Right ventricle myocardium inferior (tissue), 1 donor: ENCODE data around the gene C21orf58. TPM values are rescaled to one million over a fixed set of nuclear protein-coding genes. Genes with fewer than 3 reads are reported as not detected.

Experiments used
- ATAC-seq: fragments of 200-7000 bp; cut with Tn5 transposase; one replicate; pipeline ENCODE4 v1.9.1; 2020; ENCODE audit warnings: mild to moderate bottlenecking, moderate library complexity
- DNase-seq: peaks from one replicate; pipeline ENCODE4 v3.0.0; 2021; ENCODE audit errors: missing footprints
- intact Hi-C: fragments of 100-400 bp; cut with DNase I; formaldehyde crosslinking; loops from one replicate; pipeline ENCODE4 v1.11.0; 2022
- total RNA-seq: library from RNA; stranded (reverse); fragmentation: NEBNext Ultra II Directional; extraction: Animal tissue kit (Norgen Biotek cat#: 25700); gene quantifications from one replicate; pipeline ENCODE4 v1.2.1, GENCODE V29; 2021
- donor health status: DM: no; HTN: yes; CAD: no; lungs with severe emphysema.

The C21orf58 gene
- total RNA-seq, 1 donor from 2014 or later = 1.2 TPM

- DNase-seq (no peak), ATAC-seq (no peak)
- intact Hi-C loops = loop anchor here (10.0 kb wide), 1 partner anchor 125 kb away; the partner anchor contains the start of gene DIP2A
Measured at GRCh38 chr21:46329796-46330195, 6.1 kb upstream of the C21orf58 start.

DNA sequence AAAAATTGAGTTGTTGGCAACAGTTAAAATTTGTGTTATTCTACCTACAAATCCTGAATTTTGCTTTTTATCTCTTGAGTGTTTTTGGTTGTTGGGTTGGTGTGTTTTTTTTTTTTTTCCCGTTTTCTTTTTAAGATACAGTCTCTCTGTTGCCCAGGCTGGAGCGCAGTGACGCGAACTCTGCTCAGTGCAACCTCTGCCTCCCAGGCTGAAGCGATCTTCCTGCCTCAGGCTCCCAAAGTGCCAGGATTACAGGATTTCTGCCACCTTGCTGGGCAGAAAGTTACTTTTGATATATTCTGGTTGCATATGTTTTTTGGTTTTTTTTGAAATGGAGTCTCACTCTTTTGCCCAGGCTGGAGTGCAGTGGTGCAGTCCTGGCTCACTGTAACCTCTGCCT, 4.5 kb upstream of the C21orf58 start:
- intact Hi-C loops = loop anchor here (10.0 kb wide), 1 partner anchor 127 kb away; the partner anchor contains the start of gene DIP2A
- no peak for ATAC-seq

DNA sequence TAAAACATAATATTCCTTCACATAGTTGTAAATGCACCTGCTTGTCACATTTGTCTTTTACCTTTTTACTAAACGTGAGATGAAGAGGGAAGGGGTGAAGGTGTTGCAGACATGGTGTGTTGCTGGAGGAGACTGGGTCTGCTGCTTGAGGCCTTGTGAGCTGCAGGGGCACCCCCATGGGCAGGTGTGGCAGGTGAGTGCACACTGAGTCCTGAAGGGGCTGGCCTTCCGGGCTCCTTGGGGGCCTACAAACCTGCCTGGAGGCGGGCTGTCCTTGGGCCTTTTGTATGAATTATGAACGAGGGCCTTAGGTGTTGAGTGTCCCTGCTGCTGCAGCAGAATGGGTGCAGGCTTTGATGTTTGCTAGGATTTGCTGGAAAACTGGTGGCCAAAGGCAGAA, 4.0 kb upstream of the C21orf58 start:
- intact Hi-C loops = loop anchor here (10.0 kb wide), 1 partner anchor 127 kb away; the partner anchor contains the start of gene DIP2A
- DNase-seq (peak; percentile 63), ATAC-seq (no peak)

More for the DNA sequence above, 4.5 kb upstream of the C21orf58 start:
- peak; percentile 51 for DNase-seq

- ATAC-seq (no peak), DNase-seq (peak; percentile 23)
- intact Hi-C loops = loop anchor here (10.0 kb wide), 1 partner anchor 129 kb away; the partner anchor contains the start of gene DIP2A
Measured at GRCh38 chr21:46326110-46326703, 2.5 kb upstream of the C21orf58 start.

- intact Hi-C loops = loop anchor here (10.0 kb wide), 1 partner anchor 130 kb away; the partner anchor contains the start of gene DIP2A
- ATAC-seq (peak; percentile 18), DNase-seq (peak; percentile 80)
Measured at GRCh38 chr21:46325073-46325912, 1.6 kb upstream of the C21orf58 start.

DNA sequence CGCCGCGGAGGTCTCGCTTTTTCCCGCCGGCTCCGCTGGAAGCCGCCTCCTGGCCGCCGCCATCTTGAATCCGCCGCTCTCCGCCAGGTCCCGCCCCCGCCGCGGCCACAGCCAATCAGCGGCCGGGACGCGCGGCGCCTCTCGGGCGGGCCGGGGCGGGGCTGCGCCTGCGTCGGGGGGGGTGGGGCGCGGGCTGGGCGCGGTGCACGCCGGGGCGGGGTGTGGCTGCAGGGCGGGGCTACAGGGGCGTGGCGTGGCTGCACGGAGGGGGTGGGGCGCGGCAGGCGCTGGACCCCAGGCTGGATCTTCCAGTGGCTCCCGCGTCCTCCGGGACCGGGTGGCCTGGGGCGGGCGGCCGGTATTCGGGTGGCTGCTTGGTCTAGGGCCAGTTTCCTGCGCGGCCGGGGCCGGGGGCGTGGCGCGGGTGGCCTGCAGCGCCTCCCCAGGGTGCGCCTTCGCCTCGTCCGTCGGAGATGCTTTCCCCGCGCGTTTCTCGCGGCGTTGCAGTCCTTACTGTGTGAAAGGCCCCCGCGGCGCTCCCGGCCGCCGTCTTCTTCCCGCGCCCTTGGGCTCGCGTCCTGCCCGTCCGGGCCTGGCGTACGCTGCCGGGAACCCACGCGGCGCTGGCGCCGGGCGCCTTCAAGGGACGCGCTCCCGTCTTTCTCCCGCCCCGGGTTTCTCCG, 861 bp upstream of the C21orf58 start:
- DNase-seq (peak; percentile 94), ATAC-seq (peak; percentile 91)
- intact Hi-C loops = loop anchor here (5.0 to 10.0 kb wide), 4 partner anchors 37 to 137 kb away; partner anchors contain the start of genes DIP2A, MCM3AP and YBEY

DNA sequence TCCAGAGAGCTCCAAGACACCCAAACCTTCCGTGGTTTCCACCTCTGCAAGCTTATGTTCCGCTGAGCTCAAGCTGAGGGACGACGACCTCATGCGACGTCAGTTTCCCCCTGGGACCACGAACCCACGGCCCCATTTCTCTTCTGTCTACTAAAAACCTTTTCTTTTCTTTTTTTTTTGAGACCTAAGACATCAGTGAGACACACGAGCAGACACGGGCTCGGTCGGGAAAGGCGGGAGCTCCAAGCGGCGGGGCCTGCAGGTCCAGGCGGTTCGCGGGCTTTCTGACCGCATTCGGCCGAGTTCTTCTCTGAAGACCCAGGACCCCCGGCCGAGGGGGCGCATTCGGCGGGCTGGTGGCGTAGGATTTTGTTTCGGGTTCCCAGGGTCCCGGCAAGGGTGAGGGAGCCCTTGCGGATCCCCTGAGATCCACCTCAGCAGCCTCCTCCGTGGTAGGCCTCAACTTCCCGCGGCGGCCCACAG, 402 bp downstream of the C21orf58 start:
- ATAC-seq (no peak), DNase-seq (no peak)
- intact Hi-C loops = loop anchor here (5.0 to 10.0 kb wide), 4 partner anchors 36 to 136 kb away; partner anchors contain the start of genes DIP2A, MCM3AP and YBEY

DNA sequence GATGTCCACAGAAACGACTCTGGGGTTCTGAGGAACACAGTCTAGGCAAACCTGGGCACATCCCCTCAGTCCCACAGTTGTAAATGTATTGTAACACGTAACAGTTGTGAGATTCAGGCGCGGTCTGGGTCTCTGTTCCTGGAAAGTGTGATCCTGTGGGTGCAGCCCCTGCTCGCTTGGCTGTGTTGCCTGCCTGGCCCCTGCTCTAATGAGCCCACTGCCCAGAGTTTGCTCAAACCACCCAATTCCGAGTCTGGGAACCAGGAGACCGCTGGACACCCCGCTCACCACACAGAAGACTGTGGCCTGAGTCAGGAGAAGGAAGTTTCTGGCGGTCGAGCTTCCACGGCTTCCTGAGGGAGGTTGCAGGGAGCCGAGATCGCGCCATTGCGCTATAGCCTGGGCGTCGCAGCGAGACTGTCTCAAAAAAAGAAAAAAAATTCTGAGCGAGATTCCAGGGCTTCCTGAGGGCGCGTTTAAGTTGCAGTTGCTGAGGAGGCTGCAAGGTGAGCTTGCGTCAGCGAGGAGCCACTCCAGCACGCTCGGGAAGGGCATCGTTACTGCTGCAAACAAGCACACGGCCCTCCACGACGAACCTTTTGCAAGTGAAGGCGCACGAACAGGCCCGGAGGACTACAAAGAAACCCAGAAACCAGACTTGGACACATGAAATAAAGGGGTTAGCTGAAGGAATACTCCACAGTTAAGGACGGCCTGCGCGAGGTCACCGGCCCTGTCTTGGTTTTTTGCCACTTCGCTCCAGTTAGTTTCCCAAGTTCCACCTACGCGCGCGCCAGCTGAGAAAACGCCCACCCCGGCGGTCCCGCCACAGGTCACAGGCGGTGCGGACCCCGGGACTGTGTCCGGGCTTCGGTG, 1.1 kb downstream of the C21orf58 start:
- intact Hi-C loops = loop anchor here (5.0 to 10.0 kb wide), 4 partner anchors 35 to 135 kb away; partner anchors contain the start of genes DIP2A, MCM3AP and YBEY
- no peak for ATAC-seq
- DNase-seq = peak; percentile 58

DNA sequence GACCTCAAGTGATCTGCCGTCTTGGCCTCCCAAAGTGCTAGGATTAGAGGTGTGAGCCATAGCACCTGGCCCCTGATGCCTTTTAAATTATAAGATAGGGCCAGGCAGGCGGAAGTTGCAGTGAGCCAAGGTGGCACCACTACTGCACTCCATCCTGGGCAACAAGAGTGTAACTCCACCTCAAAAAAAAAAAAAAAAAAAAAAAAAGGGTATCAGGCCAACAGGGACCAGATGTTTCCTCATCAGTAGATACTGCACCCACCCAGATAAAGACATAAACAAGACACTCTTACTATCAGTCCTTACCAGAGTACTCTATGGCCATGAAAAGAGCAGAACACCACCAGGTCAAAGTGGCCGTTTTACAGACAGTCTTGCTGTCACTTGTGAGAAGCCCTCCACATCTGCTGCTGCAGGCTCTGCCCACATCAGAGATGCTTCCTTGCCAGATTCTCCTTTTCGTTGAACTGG, 3.3 kb downstream of the C21orf58 start:
- no peak for ATAC-seq
- peak; percentile 21 for DNase-seq
- intact Hi-C loops = loop anchor here (5.0 to 10.0 kb wide), 4 partner anchors 33 to 134 kb away; partner anchors contain the start of genes DIP2A, MCM3AP and YBEY

- no peak for DNase-seq
- intact Hi-C loops = no loop called here
- ATAC-seq = no peak
Measured at GRCh38 chr21:46319186-46319585, 4.5 kb downstream of the C21orf58 start.

GRCh38 chr21:46318464-46318845, 5.2 kb downstream of the C21orf58 start:
- intact Hi-C loops = no loop called here
- DNase-seq (no peak), ATAC-seq (no peak)

DNA sequence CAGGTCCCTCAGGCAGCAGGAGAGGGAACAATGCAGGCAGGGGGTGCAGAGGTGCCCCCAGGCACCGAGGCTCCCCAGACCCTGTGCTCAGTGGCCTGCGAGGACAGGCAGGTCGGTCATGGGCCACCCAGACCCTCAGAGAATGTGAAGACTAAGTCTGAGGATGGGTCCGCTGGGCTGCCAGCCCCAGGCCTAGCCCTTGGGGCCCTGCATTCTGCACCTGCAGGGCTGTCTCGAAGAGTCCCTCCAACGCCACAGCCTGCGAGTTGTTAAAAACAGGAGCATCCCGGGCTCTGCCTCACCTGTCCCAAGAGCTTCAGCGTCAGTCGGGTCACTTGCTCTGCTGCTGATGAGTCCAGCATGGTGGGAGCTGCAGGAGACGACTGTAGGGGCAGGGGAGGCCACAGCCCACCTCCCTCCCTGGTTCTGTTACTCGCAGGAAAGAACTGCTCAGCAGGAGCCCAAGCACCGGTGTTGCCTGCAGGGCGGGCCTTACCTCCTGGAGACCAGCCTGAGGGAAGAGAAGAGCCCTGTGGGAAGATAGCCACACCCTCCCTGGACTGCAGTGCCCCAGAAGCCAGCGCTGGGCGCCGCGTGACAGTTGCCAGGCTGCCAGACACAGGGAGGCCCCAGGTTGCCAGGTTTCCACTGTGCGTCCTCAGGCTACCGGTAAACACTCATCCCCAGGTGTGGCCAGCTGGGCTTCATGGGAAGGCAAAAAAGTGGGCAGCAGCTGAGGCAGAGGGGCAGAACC, 5.8 kb downstream of the C21orf58 start:
- peak; percentile 86 for ATAC-seq
- intact Hi-C loops = no loop called here
- no peak for DNase-seq

GRCh38 chr21:46316708-46317324, 6.9 kb downstream of the C21orf58 start:
- ATAC-seq = no peak
- DNase-seq = no peak
- intact Hi-C loops = no loop called here

GRCh38 chr21:46314441-46315020, 9.1 kb downstream of the C21orf58 start:
- intact Hi-C loops = no loop called here
- DNase-seq (no peak), ATAC-seq (no peak)

DNA sequence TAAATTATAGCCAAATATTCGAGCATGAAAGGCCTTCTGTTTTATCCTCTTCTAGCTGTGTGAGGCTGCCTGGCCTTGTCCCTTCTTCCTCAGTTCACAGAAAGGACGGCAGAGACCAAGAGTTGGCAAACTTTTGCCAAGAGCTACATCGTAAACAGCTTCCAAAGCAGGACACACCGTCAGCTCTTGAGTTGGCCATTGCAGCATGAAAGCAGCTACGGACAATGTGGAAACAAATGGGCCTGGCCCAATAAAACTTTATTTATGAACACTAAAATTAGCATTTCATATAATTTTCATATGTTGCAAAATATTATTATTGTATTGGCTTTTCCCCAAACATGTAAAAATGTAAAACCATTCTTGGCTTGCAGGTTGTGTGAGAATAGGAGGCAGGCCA, 10.7 kb downstream of the C21orf58 start:
- no peak for ATAC-seq
- intact Hi-C loops = no loop called here
- DNase-seq = no peak

GRCh38 chr21:46311568-46311967, 12.1 kb downstream of the C21orf58 start:
- no peak for DNase-seq
- ATAC-seq = no peak
- intact Hi-C loops = no loop called here
